HUES48 (cell line): ENCODE results near the gene LSM11.

Source experiments
- H3K27ac ChIP-seq: one replicate; pipeline ENCODE4 v1.7.0; 2013; ENCODE audit warnings: low read depth, low read length, inconsistent platforms
- H3K27me3 ChIP-seq: 2 replicates; pipeline ENCODE4 v1.6.1; 2013; ENCODE audit warnings: mild to moderate bottlenecking, low read length; ENCODE audit not compliant: control insufficient read depth, insufficient read depth
- H3K36me3 ChIP-seq: 2 replicates; pipeline ENCODE4 v1.6.1; 2013; ENCODE audit warnings: low read length; ENCODE audit not compliant: control insufficient read depth, insufficient read depth
- H3K4me1 ChIP-seq: 2 replicates; pipeline ENCODE4 v1.6.1; 2013; ENCODE audit warnings: mild to moderate bottlenecking, low read length; ENCODE audit not compliant: control insufficient read depth, insufficient read depth
- H3K4me3 ChIP-seq: 2 replicates; pipeline ENCODE4 v1.5.1; 2013; ENCODE audit warnings: mild to moderate bottlenecking, low read depth, low read length
- H3K9ac ChIP-seq: 2 replicates; pipeline ENCODE4 v1.6.1; 2013; ENCODE audit warnings: mild to moderate bottlenecking, low read depth, low read length, moderate library complexity
- H3K9me3 ChIP-seq: 2 replicates; pipeline ENCODE4 v1.6.1; 2013; ENCODE audit warnings: low read length; ENCODE audit not compliant: control insufficient read depth, insufficient read depth

The LSM11 gene

DNA sequence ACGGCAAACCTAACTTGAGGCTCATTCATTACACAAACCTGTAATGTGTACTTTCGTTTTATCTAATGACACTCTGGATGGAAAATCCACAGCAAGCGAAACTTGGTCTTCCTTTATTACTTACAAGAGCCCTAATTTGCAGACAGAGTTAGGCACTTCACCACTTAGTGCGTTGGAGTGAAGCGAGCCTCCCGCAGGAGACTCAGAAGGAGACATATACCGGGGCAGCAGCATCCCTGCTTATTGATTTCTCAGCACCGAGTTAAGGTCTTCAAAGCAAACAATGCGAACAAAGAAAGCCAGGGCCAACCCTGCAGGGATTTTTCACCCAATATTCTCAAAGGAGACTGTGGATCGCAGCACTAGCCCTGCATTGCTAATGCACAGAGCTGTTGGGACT lies 28.6 kb downstream of the LSM11 start:
- Histone ChIP-seq H3K27me3 (no peaks in the 10 kb centered on the region), H3K4me1 (no peaks in the 10 kb centered on the region), H3K9me3 (no peaks in the 10 kb centered on the region), H3K27ac (no peak overlapping the region), H3K4me3 (no peak overlapping the region), H3K36me3 (no peaks in the 10 kb centered on the region), H3K9ac (no peak overlapping the region)

DNA sequence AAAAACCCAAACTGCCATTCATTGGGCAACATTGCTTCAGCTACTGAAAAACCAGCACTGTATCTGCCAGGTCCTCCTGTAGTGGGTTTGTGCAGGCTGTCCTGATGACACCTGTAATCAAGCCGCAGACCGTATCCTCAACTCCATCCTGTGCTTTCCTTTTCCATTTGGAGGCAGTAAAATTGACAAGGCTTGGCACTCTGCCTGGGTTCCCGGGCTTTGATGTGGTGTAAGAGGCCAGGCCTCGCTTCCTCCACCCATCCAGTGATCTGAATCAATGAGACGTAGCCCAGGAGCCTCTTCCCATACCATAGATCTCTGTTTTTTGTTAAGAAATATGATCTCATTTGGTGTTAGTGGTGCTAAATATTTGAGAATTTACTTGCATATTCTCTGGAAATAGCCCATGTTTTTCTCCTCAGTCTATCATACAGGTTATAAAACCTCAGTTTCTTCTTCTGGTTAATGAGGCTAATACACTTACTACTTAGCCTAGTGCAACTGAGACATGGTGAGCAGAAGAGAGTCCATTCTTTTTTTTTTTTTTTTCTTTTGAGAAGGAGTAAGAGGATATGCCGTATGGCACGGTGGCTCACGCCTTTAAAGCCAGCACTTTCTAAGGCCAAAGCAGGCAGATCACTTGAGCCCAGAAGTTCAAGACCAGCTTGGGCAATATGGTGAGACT lies 34.8 kb downstream of the LSM11 start:
- Histone ChIP-seq H3K4me1 (no peaks in the 10 kb centered on the region), H3K36me3 (no peaks in the 10 kb centered on the region), H3K9me3 (no peaks in the 10 kb centered on the region), H3K27ac (no peak overlapping the region), H3K9ac (no peak overlapping the region), H3K4me3 (no peak overlapping the region), H3K27me3 (no peaks in the 10 kb centered on the region)

GRCh38 chr5:157779221-157779620 lies 35.7 kb downstream of the LSM11 start:
- no peak overlapping the region for H3K4me3 ChIP-seq
- 0 out of 2 replicates have a peak, but pooled peaks cover under 1% of the 10 kb centered on the region for H3K36me3 ChIP-seq
- H3K27ac ChIP-seq, result no peak overlapping the region
- no peaks in the 10 kb centered on the region for H3K27me3 ChIP-seq
- H3K9me3 ChIP-seq, result no peaks in the 10 kb centered on the region
- H3K4me1 ChIP-seq, result no peaks in the 10 kb centered on the region
- H3K9ac ChIP-seq, result no peak overlapping the region

DNA sequence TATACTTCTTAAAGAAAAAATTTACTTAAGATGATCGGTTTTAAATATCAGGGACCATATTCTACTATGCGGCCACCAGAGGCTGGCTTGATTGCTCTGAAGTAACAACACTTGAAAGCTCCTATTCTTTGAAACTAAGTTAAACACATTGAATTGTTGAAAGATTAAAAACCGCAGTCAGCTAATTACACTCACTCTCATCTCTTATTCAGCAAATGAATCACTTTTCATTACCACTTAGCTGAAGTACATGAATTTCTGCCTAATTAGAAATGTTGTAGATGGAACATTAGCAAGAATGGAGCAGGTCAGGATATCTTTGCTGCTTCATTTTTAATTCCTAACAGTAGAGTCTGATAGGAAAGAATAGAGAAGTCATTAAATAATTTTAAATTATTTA lies 42.3 kb downstream of the LSM11 start:
- no peaks in the 10 kb centered on the region for H3K27me3 ChIP-seq
- H3K4me3 ChIP-seq, result no peak overlapping the region
- peaks cover 48% of the 10 kb centered on the region for H3K36me3 ChIP-seq
- H3K27ac ChIP-seq, result no peak overlapping the region
- H3K9ac ChIP-seq, result no peak overlapping the region
- H3K9me3 ChIP-seq, result no peaks in the 10 kb centered on the region
- no peaks in the 10 kb centered on the region for H3K4me1 ChIP-seq

DNA sequence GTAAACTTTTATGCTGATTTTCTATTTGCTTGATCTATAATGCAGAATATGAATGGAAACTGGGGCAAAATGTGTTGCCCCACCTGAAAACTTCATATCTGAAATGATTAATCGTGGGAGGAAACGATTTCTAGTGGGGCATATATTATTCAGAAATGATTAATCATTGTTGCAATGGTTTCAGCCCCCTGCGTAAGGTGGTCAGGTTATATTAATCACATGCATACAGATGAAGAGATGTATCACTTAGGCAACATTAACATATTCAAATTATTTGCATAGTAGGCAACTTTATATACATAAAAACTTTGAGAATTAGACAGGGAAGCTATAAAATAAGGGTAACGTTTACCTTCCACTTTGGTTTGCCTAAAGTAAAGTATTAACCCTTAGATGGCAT lies 49.8 kb downstream of the LSM11 start:
- Histone ChIP-seq H3K9me3 (no peaks in the 10 kb centered on the region), H3K4me3 (no peak overlapping the region), H3K36me3 (peaks cover 43% of the 10 kb centered on the region), H3K9ac (no peak overlapping the region), H3K27ac (no peak overlapping the region), H3K27me3 (no peaks in the 10 kb centered on the region), H3K4me1 (no peaks in the 10 kb centered on the region)

DNA sequence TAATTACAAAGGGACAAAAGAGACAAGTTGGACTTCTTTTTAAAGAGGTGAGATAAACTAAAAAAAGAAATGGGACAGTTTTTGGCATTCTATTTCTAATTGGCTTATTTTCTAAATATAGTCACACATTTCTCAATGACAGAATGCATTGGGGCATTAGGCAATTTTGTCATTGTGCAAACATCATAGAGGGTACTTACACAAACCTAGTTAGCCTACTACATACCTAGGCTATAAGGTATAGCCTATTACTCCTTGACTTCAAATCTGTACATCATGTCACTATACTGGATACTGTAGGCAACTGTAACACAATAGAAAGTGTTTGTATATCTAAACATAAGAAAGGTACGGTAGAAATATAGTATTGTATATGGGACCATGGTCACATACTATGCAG lies 56.1 kb downstream of the LSM11 start:
- Histone ChIP-seq H3K27ac (no peak overlapping the region), H3K4me3 (no peak overlapping the region), H3K27me3 (no peaks in the 10 kb centered on the region), H3K9ac (no peak overlapping the region), H3K9me3 (no peaks in the 10 kb centered on the region), H3K4me1 (no peaks in the 10 kb centered on the region), H3K36me3 (peaks cover 48% of the 10 kb centered on the region)

- Histone ChIP-seq H3K36me3 (peaks cover 48% of the 10 kb centered on the region), H3K9me3 (no peaks in the 10 kb centered on the region), H3K27me3 (no peaks in the 10 kb centered on the region)
Observed at GRCh38 chr5:157800137-157800536, 56.6 kb downstream of the LSM11 start.

DNA sequence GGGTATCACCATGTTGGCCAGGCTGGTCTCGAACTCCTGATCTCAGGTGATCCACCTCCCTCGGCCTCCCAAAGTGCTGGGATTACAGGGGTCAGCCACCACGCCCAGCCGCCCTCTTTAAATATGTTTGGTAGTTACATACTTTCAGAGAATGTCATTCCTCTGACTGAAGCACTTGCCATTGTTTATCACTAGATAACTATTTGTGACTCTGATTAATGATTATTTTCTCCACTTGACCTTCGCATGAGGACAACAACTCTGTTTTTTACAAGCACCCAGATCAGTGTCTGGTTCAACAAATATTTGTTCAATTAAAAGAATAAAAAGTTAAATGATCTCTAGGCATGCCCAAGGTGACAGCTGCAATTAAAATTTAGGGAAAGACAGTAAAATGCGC lies 59.2 kb downstream of the LSM11 start:
- Histone ChIP-seq H3K36me3 (peaks cover 71% of the 10 kb centered on the region), H3K9ac (no peak overlapping the region), H3K4me3 (no peak overlapping the region), H3K27me3 (no peaks in the 10 kb centered on the region), H3K27ac (no peak overlapping the region), H3K4me1 (no peaks in the 10 kb centered on the region), H3K9me3 (no peaks in the 10 kb centered on the region)

More at GRCh38 chr5:157800137-157800536, 56.6 kb downstream of the LSM11 start:
- Histone ChIP-seq H3K9ac (no peak overlapping the region), H3K4me3 (no peak overlapping the region), H3K4me1 (no peaks in the 10 kb centered on the region), H3K27ac (no peak overlapping the region)

- Histone ChIP-seq H3K9ac (no peak overlapping the region), H3K27me3 (no peaks in the 10 kb centered on the region), H3K9me3 (no peaks in the 10 kb centered on the region), H3K27ac (no peak overlapping the region), H3K36me3 (peaks cover 97% of the 10 kb centered on the region), H3K4me1 (no peaks in the 10 kb centered on the region), H3K4me3 (no peak overlapping the region)
Observed at GRCh38 chr5:157808043-157808442, 64.5 kb downstream of the LSM11 start.
